ENCODE data around the gene PCDHGB3.

DNA sequence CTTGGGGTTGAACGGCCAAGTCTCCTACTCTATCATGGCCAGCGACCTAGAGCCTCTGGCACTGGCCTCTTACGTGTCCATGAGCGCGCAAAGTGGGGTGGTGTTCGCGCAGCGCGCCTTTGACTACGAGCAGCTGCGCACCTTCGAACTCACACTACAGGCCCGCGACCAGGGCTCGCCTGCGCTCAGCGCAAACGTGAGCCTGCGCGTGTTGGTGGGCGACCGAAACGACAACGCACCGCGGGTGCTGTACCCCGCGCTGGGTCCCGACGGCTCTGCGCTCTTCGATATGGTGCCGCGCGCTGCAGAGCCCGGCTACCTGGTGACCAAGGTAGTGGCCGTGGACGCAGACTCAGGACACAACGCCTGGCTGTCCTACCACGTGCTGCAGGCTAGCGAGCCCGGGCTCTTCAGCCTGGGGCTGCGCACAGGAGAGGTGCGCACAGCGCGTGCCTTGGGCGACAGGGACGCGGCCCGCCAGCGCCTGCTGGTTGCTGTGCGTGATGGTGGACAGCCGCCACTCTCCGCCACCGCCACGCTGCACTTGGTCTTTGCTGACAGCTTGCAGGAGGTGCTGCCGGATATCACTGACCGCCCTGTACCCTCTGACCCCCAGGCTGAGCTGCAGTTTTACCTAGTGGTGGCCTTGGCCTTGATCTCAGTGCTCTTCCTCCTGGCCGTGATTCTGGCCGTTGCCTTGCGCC is 29.7 kb downstream of the PCDHGB3 start:
- no peak for TF ChIP-seq POLR2A (IDR thresholded peaks at IDR 0.05; ENCODE audit: low read depth, low read length)
- no peak for TF ChIP-seq ZNF24 (IDR thresholded peaks at IDR 0.05)
- no peak for TF ChIP-seq SREBF2 (IDR thresholded peaks at IDR 0.05; ENCODE audit: low read length)
